ENCODE results near the gene CDH12.
"Not testable (repeated sequence)": the region's sequence is repeated elsewhere in the genome, so short reads cannot be mapped to it uniquely, and the experiment has no call there.

The CDH12 gene

GRCh38 chr5:22033066-22033465, 820.1 kb downstream of the CDH12 start:
- Histone ChIP-seq H3K9me2 (ENCODE audit: low read depth, low read length) (no peaks in the 10 kb centered on the region), H3K36me3 (ENCODE audit: insufficient read depth, low read length) (no peaks in the 10 kb centered on the region), H3K27ac (ENCODE audit: low read depth, low read length, poor library complexity, severe bottlenecking) (no peak overlapping the region), H3K27me3 (ENCODE audit: insufficient read depth, low read length) (no peaks in the 10 kb centered on the region), H3K4me3 (ENCODE audit: low read depth, low read length, poor library complexity, severe bottlenecking) (no peak overlapping the region), H3K4me1 (ENCODE audit: insufficient read depth, low read length, severe bottlenecking) (no peaks in the 10 kb centered on the region), H3K9ac (ENCODE audit: low read length) (no peak overlapping the region), H3K79me2 (ENCODE audit: insufficient read depth, low read length) (no peaks in the 10 kb centered on the region), H3K4me2 (ENCODE audit: low read length) (no peak overlapping the region), H2AFZ (ENCODE audit: low read length) (no peak overlapping the region), H3K9me3 (ENCODE audit: low read length) (no peaks in the 10 kb centered on the region), H3F3A (ENCODE audit: insufficient read depth, low read length) (no peaks in the 10 kb centered on the region), H4K20me1 (ENCODE audit: insufficient read depth, low read length) (no peaks in the 10 kb centered on the region)
- TF ChIP-seq EZH2 (IDR thresholded peaks at IDR 0.05; ENCODE audit: borderline replicate concordance, low read length) (no peak), CTCF (IDR thresholded peaks at IDR 0.05; ENCODE audit: low read length) (no peak)

- Histone ChIP-seq H3K27me3 (ENCODE audit: insufficient read depth, low read length) (no peaks in the 10 kb centered on the region), H2AFZ (ENCODE audit: low read length) (no peak overlapping the region), H3K27ac (ENCODE audit: low read depth, low read length, poor library complexity, severe bottlenecking) (no peak overlapping the region), H3K9me2 (ENCODE audit: low read depth, low read length) (no peaks in the 10 kb centered on the region), H3F3A (ENCODE audit: insufficient read depth, low read length) (no peaks in the 10 kb centered on the region), H3K4me2 (ENCODE audit: low read length) (no peak overlapping the region), H4K20me1 (ENCODE audit: insufficient read depth, low read length) (no peaks in the 10 kb centered on the region), H3K9ac (ENCODE audit: low read length) (no peak overlapping the region), H3K4me3 (ENCODE audit: low read depth, low read length, poor library complexity, severe bottlenecking) (no peak overlapping the region), H3K9me3 (ENCODE audit: low read length) (no peaks in the 10 kb centered on the region), H3K4me1 (ENCODE audit: insufficient read depth, low read length, severe bottlenecking) (no peaks in the 10 kb centered on the region), H3K79me2 (ENCODE audit: insufficient read depth, low read length) (no peaks in the 10 kb centered on the region), H3K36me3 (ENCODE audit: insufficient read depth, low read length) (no peaks in the 10 kb centered on the region)
- no peak for TF ChIP-seq CTCF (IDR thresholded peaks at IDR 0.05; ENCODE audit: low read length)
Observed at GRCh38 chr5:22023784-22024183, 829.4 kb downstream of the CDH12 start.

- not testable (repeated sequence) for H3K79me2 ChIP-seq (ENCODE audit: insufficient read depth, low read length)
Observed at GRCh38 chr5:22012893-22013292, 840.3 kb downstream of the CDH12 start.

GRCh38 chr5:22010808-22011207, 842.3 kb downstream of the CDH12 start:
- not testable (repeated sequence) for H2AFZ ChIP-seq (ENCODE audit: low read length); H3K4me2 ChIP-seq (ENCODE audit: low read length); H3K4me3 ChIP-seq (ENCODE audit: low read depth, low read length, poor library complexity, severe bottlenecking); H3K27ac ChIP-seq (ENCODE audit: low read depth, low read length, poor library complexity, severe bottlenecking); H3K4me1 ChIP-seq (ENCODE audit: insufficient read depth, low read length, severe bottlenecking); H3F3A ChIP-seq (ENCODE audit: insufficient read depth, low read length); H3K36me3 ChIP-seq (ENCODE audit: insufficient read depth, low read length); H3K27me3 ChIP-seq (ENCODE audit: insufficient read depth, low read length); H3K9me2 ChIP-seq (ENCODE audit: low read depth, low read length); H4K20me1 ChIP-seq (ENCODE audit: insufficient read depth, low read length); H3K9me3 ChIP-seq (ENCODE audit: low read length); H3K9ac ChIP-seq (ENCODE audit: low read length); H3K79me2 ChIP-seq (ENCODE audit: insufficient read depth, low read length)

More at GRCh38 chr5:22012893-22013292, 840.3 kb downstream of the CDH12 start:
- H3K9me2 ChIP-seq (ENCODE audit: low read depth, low read length); H3K9me3 ChIP-seq (ENCODE audit: low read length); H3K9ac ChIP-seq (ENCODE audit: low read length); H3K27ac ChIP-seq (ENCODE audit: low read depth, low read length, poor library complexity, severe bottlenecking); H3K27me3 ChIP-seq (ENCODE audit: insufficient read depth, low read length); H3F3A ChIP-seq (ENCODE audit: insufficient read depth, low read length); H3K4me2 ChIP-seq (ENCODE audit: low read length); H4K20me1 ChIP-seq (ENCODE audit: insufficient read depth, low read length); H3K4me1 ChIP-seq (ENCODE audit: insufficient read depth, low read length, severe bottlenecking); H3K4me3 ChIP-seq (ENCODE audit: low read depth, low read length, poor library complexity, severe bottlenecking); H2AFZ ChIP-seq (ENCODE audit: low read length); H3K36me3 ChIP-seq (ENCODE audit: insufficient read depth, low read length): not testable (repeated sequence)

- H3K4me1 ChIP-seq (ENCODE audit: insufficient read depth, low read length, severe bottlenecking); H3K36me3 ChIP-seq (ENCODE audit: insufficient read depth, low read length); H4K20me1 ChIP-seq (ENCODE audit: insufficient read depth, low read length); H3K9ac ChIP-seq (ENCODE audit: low read length); H3K9me3 ChIP-seq (ENCODE audit: low read length); H3K4me3 ChIP-seq (ENCODE audit: low read depth, low read length, poor library complexity, severe bottlenecking); H3K79me2 ChIP-seq (ENCODE audit: insufficient read depth, low read length); H3F3A ChIP-seq (ENCODE audit: insufficient read depth, low read length); H3K27me3 ChIP-seq (ENCODE audit: insufficient read depth, low read length); H3K27ac ChIP-seq (ENCODE audit: low read depth, low read length, poor library complexity, severe bottlenecking); H2AFZ ChIP-seq (ENCODE audit: low read length); H3K4me2 ChIP-seq (ENCODE audit: low read length); H3K9me2 ChIP-seq (ENCODE audit: low read depth, low read length): not testable (repeated sequence)
Observed at GRCh38 chr5:22001097-22001496, 852.0 kb downstream of the CDH12 start.

- H3K4me3 ChIP-seq (ENCODE audit: low read depth, low read length, poor library complexity, severe bottlenecking); H4K20me1 ChIP-seq (ENCODE audit: insufficient read depth, low read length); H3K27ac ChIP-seq (ENCODE audit: low read depth, low read length, poor library complexity, severe bottlenecking); H3F3A ChIP-seq (ENCODE audit: insufficient read depth, low read length); H3K9ac ChIP-seq (ENCODE audit: low read length); H3K4me2 ChIP-seq (ENCODE audit: low read length); H2AFZ ChIP-seq (ENCODE audit: low read length); H3K36me3 ChIP-seq (ENCODE audit: insufficient read depth, low read length); H3K9me3 ChIP-seq (ENCODE audit: low read length); H3K9me2 ChIP-seq (ENCODE audit: low read depth, low read length); H3K79me2 ChIP-seq (ENCODE audit: insufficient read depth, low read length); H3K27me3 ChIP-seq (ENCODE audit: insufficient read depth, low read length); H3K4me1 ChIP-seq (ENCODE audit: insufficient read depth, low read length, severe bottlenecking): not testable (repeated sequence)
Observed at GRCh38 chr5:21985799-21986198, 867.3 kb downstream of the CDH12 start.

Data from OCI-LY1 (cell line).